NCI-H2107 treated with DMSO at 0.1 percent for 48 hours (cell line): ENCODE measurements around the gene PSTPIP2.
A peak's percentile ranks its signal among the peaks of the same experiment; 100 is the strongest.
"Not testable (repeated sequence)": the region's sequence is repeated elsewhere in the genome, so short reads cannot be mapped to it uniquely, and the experiment has no call there.

ENCODE experiments used
- DNase-seq: peaks from one replicate; lab custom pipeline; 2025; ENCODE audit not compliant: unreplicated experiment; lab: John Stamatoyannopoulos, UW

The PSTPIP2 gene

GRCh38 chr18:46071653-46072375, at the start of gene PSTPIP2:
Gene PSTPIP2 (minus strand): TSS chr18:46072260. CDS start chr18:46072188, 72 bp downstream.
- peak; percentile 6 for DNase-seq

- no peak for DNase-seq
Observed at GRCh38 chr18:46113751-46114150, 41.7 kb upstream of the PSTPIP2 start.

GRCh38 chr18:46110406-46110805, 38.3 kb upstream of the PSTPIP2 start:
- no peak for DNase-seq

GRCh38 chr18:46109386-46109785, 37.3 kb upstream of the PSTPIP2 start:
- DNase-seq, result no peak

- DNase-seq, result peak; percentile 94
Observed at GRCh38 chr18:46104128-46104911, 32.3 kb upstream of the PSTPIP2 start, which contains the start of gene HAUS1. Gene HAUS1 (plus strand): TSS chr18:46104385. CDS start chr18:46104412, 27 bp downstream.

- no peak for DNase-seq
Observed at GRCh38 chr18:46099463-46099862, 27.4 kb upstream of the PSTPIP2 start.

- DNase-seq, result no peak
Observed at GRCh38 chr18:46098616-46098933, 26.5 kb upstream of the PSTPIP2 start.

- peak; percentile 90 for DNase-seq
Observed at GRCh38 chr18:46097801-46098615, 25.9 kb upstream of the PSTPIP2 start, which contains the start of gene ATP5F1A. Gene ATP5F1A (minus strand): TSS chr18:46098296. CDS start chr18:46098231, 65 bp downstream.

- DNase-seq, result no peak
Observed at GRCh38 chr18:46097431-46097800, 25.4 kb upstream of the PSTPIP2 start.

- no peak for DNase-seq
Observed at GRCh38 chr18:46096651-46097300, 24.7 kb upstream of the PSTPIP2 start.

- DNase-seq, result no peak
Observed at GRCh38 chr18:46095532-46095931, 23.5 kb upstream of the PSTPIP2 start.

GRCh38 chr18:46088501-46088900, 16.4 kb upstream of the PSTPIP2 start:
- not testable (repeated sequence) for DNase-seq

- no peak for DNase-seq
Observed at GRCh38 chr18:46084431-46084830, 12.4 kb upstream of the PSTPIP2 start.

GRCh38 chr18:46080156-46080555, 8.1 kb upstream of the PSTPIP2 start:
- no peak for DNase-seq

- no peak for DNase-seq
Observed at GRCh38 chr18:46079336-46079735, 7.3 kb upstream of the PSTPIP2 start.

- peak; percentile 86 for DNase-seq
Observed at GRCh38 chr18:46073474-46074331, 1.6 kb upstream of the PSTPIP2 start.

- no peak for DNase-seq
Observed at GRCh38 chr18:46072959-46073358, 899 bp upstream of the PSTPIP2 start.

GRCh38 chr18:46072376-46072867, 362 bp upstream of the PSTPIP2 start:
- DNase-seq, result no peak

- no peak for DNase-seq
Observed at GRCh38 chr18:46070815-46071652, 1.0 kb downstream of the PSTPIP2 start.
